Spleen (tissue), 11 donors: Measurements from ENCODE around the gene FLOT1. TPM values are rescaled to one million over a fixed set of nuclear protein-coding genes. Genes with fewer than 3 reads are reported as not detected.

ENCODE experiments used
- DNase-seq: peaks from one replicate; pipeline ENCODE4 v3.0.0-alpha.2; 2020
- H3K27ac ChIP-seq, 8 donors: fragments of 200-600 bp; sonication (generic) in 7 of 8; 1 replicate in 4 of 8; 2 replicates in 4 of 8; pipeline versions ENCODE4 v1.5.0 to v1.8.0; 2016 to 2021; ENCODE audit warnings: inconsistent platforms in 4 of 8, mild to moderate bottlenecking in 4 of 8, moderate library complexity in 1 of 8
- H3K27me3 ChIP-seq, 7 donors: fragments of 200-600 bp; sonication (generic) in 6 of 7; replicated peaks in 1 of 7; 1 replicate in 4 of 7; 2 replicates in 3 of 7; pipeline versions ENCODE4 v1.5.0 to v1.8.0; 2016 to 2021; ENCODE audit warnings: inconsistent platforms in 3 of 7, mild to moderate bottlenecking in 1 of 7
- H3K36me3 ChIP-seq, 6 donors: fragments of 200-600 bp; sonication (generic) in 5 of 6; 1 replicate in 4 of 6; 2 replicates in 2 of 6; pipeline versions ENCODE4 v1.5.0 to v1.8.0; 2016 to 2021; ENCODE audit warnings: inconsistent platforms in 2 of 6
- H3K4me1 ChIP-seq, 6 donors: fragments of 200-600 bp; sonication (generic) in 5 of 6; 1 replicate in 3 of 6; 2 replicates in 3 of 6; pipeline versions ENCODE4 v1.5.0 to v1.8.0; 2016 to 2021; ENCODE audit warnings: inconsistent platforms in 3 of 6
- H3K4me3 ChIP-seq, 8 donors: fragments of 200-600 bp; sonication (generic) in 7 of 8; 1 replicate in 4 of 8; 2 replicates in 4 of 8; pipeline versions ENCODE4 v1.5.0 to v1.8.0; 2016 to 2021; ENCODE audit warnings: inconsistent platforms in 4 of 8, mild to moderate bottlenecking in 4 of 8, moderate library complexity in 2 of 8
- H3K9me3 ChIP-seq, 8 donors: fragments of 200-600 bp; sonication (generic) in 7 of 8; 1 replicate in 4 of 8; 2 replicates in 4 of 8; pipeline versions ENCODE4 v1.5.0 to v1.8.0; 2016 to 2021; ENCODE audit warnings: inconsistent platforms in 4 of 8
- POLR2A ChIP-seq, 3 donors: fragments of 450-650 bp; IDR thresholded peaks; one replicate each; pipeline ENCODE4 v1.5.1; 2017; ENCODE audit warnings: antibody characterized with exemption in 3 of 3, mild to moderate bottlenecking in 1 of 3
- POLR2AphosphoS5 ChIP-seq, 3 donors: sonication (generic); formaldehyde crosslinking; IDR thresholded peaks; one replicate each; pipeline ENCODE4 v1.5.1; 2017; ENCODE audit warnings: antibody characterized with exemption in 3 of 3
- WGBS, 5 donors: extraction: QIAGEN DNeasy Blood & Tissue Kit in 3 of 5; methylation state at CpG; one replicate each; pipeline versions ENCODE4 v1.1.5 to v1.1.7; 2013 to 2018; 5-methylcytosine and 5-hydroxymethylcytosine counted together
- intact Hi-C: fragments of 100-400 bp; cut with DNase I; formaldehyde crosslinking; loops from one replicate; pipeline ENCODE4 v1.15.0; 2023; ENCODE audit warnings: low total_unique reads
- polyA plus RNA-seq, 3 donors: library from polyadenylated mRNA; stranded (reverse); fragments of 200-250 nt; gene quantifications; one replicate each; pipeline ENCODE4 v1.2.1, GENCODE V29; 2013
- total RNA-seq, 7 donors: library from RNA; depleted of rRNA in 3 of 7; stranded (reverse); fragments of >200 nt in 3 of 7; fragmentation: NEBNext Ultra II Directional in 4 of 7; extraction: Animal tissue kit (Norgen Biotek cat#: 25700) in 4 of 7; gene quantifications; one replicate each; pipeline versions ENCODE4 v1.1.0 to v1.2.1, GENCODE V29; 2016 to 2021
- TF ChIP-seq, protein P1 (sequence below), 11 experiments: fragments of 200-600 bp in 7 of 11; fragments of 450-650 bp in 4 of 11; sonication (generic) in 4 of 11; IDR thresholded peaks in 8 of 11; conservative IDR thresholded peaks in 3 of 11; 1 replicate in 7 of 11; 2 replicates in 4 of 11; pipeline versions ENCODE4 v1.4.0 to v1.8.0; 2016 to 2021; ENCODE audit warnings: antibody characterized with exemption in 11 of 11, inconsistent platforms in 4 of 11, mild to moderate bottlenecking in 1 of 11
- donor health status: healthy with polysubstance abuse.
- donor health status: DM: no; HTN: no; CAD: no; lungs with moderate emphysema.
- donor health status: DM: no; HTN: no; CAD: no.
- donor health status: Bipolar disorder and iron deficiency.
- donor health status: healthy.
- donor health status: DM: no; HTN: no; CAD: no.
- donor health status: DM: yes; HTN: yes; CAD: no.

FLOT1 gene
- total and polyA plus RNA-seq, 10 donors, result 116 to 205 (median 165) TPM

DNA sequence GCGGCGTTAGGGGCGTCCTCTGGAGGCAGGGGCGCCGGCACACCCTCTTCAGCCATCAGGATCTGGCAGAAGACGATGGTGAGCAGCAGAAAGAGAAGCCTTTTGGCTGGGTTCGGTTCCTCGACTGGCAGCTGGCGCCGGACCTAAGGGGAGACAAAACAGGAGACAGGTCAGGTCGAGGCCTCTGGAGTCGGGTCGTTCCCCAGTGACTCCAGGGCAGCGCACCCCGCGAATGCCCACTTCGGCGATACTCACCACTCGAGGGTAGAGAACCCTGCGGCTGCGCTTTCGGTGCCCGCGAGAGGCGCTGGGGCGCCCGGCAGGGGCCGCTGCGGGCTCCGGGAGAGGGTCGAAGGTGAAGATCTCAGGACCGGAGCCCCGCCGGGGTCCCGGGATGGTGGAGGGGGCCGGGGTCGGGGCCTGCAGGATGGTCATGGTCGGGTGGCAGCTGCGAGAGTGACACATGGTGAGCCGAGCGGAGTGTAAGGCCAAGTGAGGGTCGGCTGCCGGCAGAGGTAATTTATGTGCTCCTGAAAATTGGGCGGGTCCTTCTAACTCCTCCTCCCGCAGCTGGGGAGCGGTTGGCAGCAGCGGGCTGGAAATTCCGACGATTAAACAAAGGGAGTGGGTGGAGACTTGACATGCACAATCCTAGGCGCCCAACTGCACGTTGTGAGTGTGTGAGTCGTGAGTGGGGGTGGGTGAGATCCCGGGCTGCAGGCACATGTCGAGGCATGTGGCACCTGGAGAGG is 1.7 kb upstream of the FLOT1 start, which contains the start of gene IER3:
IER3 (minus strand) TSS at position 494 of the 752 bp plus-strand sequence; CDS start at position 465, 29 bp downstream.
- intact Hi-C loops, result loop anchor here (5.0 to 10.0 kb wide), 2 partner anchors 78 to 341 kb away; no protein-coding TSS in a partner anchor
- 0 to 1% (median 1%) methylated on average over 41 to 54 of the region's 54 CpGs for WGBS, 5 donors
- TF ChIP-seq POLR2A (IDR thresholded peaks at IDR 0.05) (peak in 1 of 3 donors; percentile 55), POLR2AphosphoS5 (IDR thresholded peaks at IDR 0.05) (peak; percentile 89 to 93 (median 89))
- TF ChIP-seq, protein P1, sequence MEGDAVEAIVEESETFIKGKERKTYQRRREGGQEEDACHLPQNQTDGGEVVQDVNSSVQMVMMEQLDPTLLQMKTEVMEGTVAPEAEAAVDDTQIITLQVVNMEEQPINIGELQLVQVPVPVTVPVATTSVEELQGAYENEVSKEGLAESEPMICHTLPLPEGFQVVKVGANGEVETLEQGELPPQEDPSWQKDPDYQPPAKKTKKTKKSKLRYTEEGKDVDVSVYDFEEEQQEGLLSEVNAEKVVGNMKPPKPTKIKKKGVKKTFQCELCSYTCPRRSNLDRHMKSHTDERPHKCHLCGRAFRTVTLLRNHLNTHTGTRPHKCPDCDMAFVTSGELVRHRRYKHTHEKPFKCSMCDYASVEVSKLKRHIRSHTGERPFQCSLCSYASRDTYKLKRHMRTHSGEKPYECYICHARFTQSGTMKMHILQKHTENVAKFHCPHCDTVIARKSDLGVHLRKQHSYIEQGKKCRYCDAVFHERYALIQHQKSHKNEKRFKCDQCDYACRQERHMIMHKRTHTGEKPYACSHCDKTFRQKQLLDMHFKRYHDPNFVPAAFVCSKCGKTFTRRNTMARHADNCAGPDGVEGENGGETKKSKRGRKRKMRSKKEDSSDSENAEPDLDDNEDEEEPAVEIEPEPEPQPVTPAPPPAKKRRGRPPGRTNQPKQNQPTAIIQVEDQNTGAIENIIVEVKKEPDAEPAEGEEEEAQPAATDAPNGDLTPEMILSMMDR (IDR thresholded peaks at IDR 0.05 in 8 of 11, conservative IDR thresholded peaks at IDR 0.05 in 3 of 11), result peak; percentile 20 to 87 (median 72)
- peaks cover 18 to 90% (median 53%) of the 10 kb centered on the region in 6 donors for H3K4me1 ChIP-seq
- no peaks in the 10 kb centered on the region for H3K9me3 ChIP-seq
- peak within 1 kb of the TSS; percentile 74 to 94 (median 87) for H3K4me3 ChIP-seq
- H3K27ac ChIP-seq, result peak within 1 kb of the TSS; percentile 89 to 98 (median 94)
- H3K36me3 ChIP-seq, result peaks cover 5 to 24% (median 20%) of the 10 kb centered on the region in 6 donors
- peak; percentile 95 for DNase-seq
- H3K27me3 ChIP-seq, result no peaks in the 10 kb centered on the region

DNA sequence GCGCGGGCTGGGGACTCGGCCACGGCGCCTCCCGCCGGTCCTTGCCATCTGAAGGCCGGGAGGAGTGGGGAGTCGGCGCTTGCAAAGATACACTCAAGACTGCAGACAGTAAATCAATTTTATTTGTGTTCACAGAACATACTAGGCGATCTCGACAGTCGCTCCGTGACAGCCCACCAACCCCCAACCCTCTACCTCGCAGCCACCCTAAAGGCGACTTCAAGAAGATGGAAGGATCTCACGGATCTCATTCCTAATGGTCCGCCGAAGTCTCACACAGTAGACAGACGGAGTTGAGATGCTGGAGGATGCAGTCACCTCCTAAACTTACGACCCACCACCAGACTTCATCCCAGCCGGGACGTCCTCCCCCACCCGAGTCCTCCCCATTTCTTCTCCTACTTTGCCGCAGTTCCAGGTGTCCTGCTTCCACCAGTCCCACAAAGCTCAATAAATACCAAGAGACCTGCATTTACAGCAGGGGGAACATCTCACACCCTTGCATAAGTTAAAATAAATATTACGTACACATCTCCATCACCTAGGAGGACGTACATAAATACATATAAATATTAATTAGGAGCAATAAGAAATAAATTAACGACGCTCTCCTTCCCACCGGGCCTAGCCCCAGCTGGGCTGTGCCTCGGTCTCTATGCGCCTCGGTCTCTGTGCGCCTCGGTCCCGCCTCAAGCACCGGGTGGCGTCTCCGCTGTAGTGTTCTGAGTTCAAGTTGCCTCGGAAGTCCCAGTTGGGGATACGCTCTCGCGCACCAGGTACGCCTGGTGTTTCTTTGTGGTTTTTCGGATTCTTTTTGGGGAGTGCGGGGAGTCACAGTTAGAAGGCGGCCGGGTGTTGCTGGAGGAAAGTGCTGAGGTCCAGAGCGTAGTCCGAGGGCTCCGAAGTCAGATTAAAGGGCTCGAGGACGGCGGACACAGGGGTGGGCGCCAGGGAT is 889 bp upstream of the FLOT1 start:
- peak overlapping the region; percentile 89 to 98 (median 94) for H3K27ac ChIP-seq
- H3K4me3 ChIP-seq, result peak overlapping the region; percentile 74 to 94 (median 87)
- no peaks in the 10 kb centered on the region for H3K27me3 ChIP-seq
- H3K36me3 ChIP-seq, result peaks cover 5 to 33% (median 28%) of the 10 kb centered on the region in 6 donors
- H3K9me3 ChIP-seq, result no peaks in the 10 kb centered on the region
- intact Hi-C loops, result loop anchor here (5.0 to 10.0 kb wide), 2 partner anchors 79 to 341 kb away; no protein-coding TSS in a partner anchor
- WGBS, 5 donors, result 7 to 12% (median 9%) methylated on average over 54 to 55 of the region's 55 CpGs
- peak; percentile 86 for DNase-seq
- TF ChIP-seq POLR2A (IDR thresholded peaks at IDR 0.05), result peak in 1 of 3 donors; percentile 34
- no peak for TF ChIP-seq POLR2AphosphoS5 (IDR thresholded peaks at IDR 0.05)
- TF ChIP-seq, protein P1 (IDR thresholded peaks at IDR 0.05 in 8 of 11, conservative IDR thresholded peaks at IDR 0.05 in 3 of 11), result peak in 1 of 11 experiments; percentile 2
- H3K4me1 ChIP-seq, result peaks cover 21 to 91% (median 59%) of the 10 kb centered on the region in 6 donors

DNA sequence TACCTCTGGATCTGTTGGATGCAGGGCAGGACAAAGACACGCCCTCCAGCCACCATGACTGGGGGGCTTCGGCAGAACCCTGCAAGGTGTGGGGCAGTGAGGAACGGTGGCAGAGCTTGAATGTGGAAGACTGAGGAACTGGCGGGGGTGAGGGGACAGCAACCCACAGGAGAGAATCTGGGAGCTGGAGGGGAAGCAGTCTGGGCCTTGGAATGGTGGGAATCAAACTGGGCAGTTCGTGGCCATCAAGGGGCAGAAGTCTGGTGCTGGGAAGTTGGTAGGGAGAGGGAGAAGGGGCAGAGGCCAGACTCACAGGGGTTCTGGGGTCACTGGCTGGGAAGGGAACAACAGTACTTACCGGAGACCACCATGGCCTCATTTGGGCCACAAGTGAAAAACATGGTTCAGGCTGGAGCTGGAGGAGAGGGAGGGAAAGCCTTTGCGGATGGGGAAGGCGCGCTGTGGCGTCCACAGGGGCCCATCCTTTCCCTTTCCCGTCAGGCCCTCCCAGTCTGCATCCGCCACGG is 635 bp downstream of the FLOT1 start:
- intact Hi-C loops, result loop anchor here (5.0 to 10.0 kb wide), 2 partner anchors 80 to 343 kb away; no protein-coding TSS in a partner anchor
- H3K4me3 ChIP-seq, result peak overlapping the region; percentile 74 to 94 (median 87)
- 8 to 21% (median 11%) methylated on average over 8 to 13 of the region's 13 CpGs for WGBS, 5 donors
- peaks cover 32 to 91% (median 74%) of the 10 kb centered on the region in 6 donors for H3K4me1 ChIP-seq
- peak overlapping the region; percentile 89 to 98 (median 94) for H3K27ac ChIP-seq
- H3K27me3 ChIP-seq, result no peaks in the 10 kb centered on the region
- DNase-seq, result peak; percentile 80
- TF ChIP-seq, protein P1 (IDR thresholded peaks at IDR 0.05 in 8 of 11, conservative IDR thresholded peaks at IDR 0.05 in 3 of 11), result peak in 1 of 11 experiments; percentile 6
- TF ChIP-seq POLR2A (IDR thresholded peaks at IDR 0.05), result no peak
- TF ChIP-seq POLR2AphosphoS5 (IDR thresholded peaks at IDR 0.05), result no peak
- peaks cover 5 to 48% (median 33%) of the 10 kb centered on the region in 6 donors for H3K36me3 ChIP-seq
- H3K9me3 ChIP-seq, result no peaks in the 10 kb centered on the region
